GM23338 (cell line): ENCODE measurements around the gene STK39. TPM values are rescaled to one million over a fixed set of nuclear protein-coding genes. Genes with fewer than 3 reads are reported as not detected.

Experiments used
- ATAC-seq: fragments of 200-7000 bp; cut with Tn5 transposase; 3 replicates; pipeline ENCODE4 v1.9.1; 2020
- DNase-seq: peaks from one replicate; pipeline ENCODE4 v3.0.0-alpha.2; 2015; ENCODE audit warnings: low spot score
- H2AFZ ChIP-seq: fragments of 200-600 bp; sonication (generic); 2 replicates; pipeline ENCODE4 v1.8.0; 2016; ENCODE audit warnings: antibody characterized with exemption, mild to moderate bottlenecking, moderate library complexity
- H3F3A ChIP-seq: fragments of 200-600 bp; sonication (generic); replicated peaks from 2 replicates; pipeline ENCODE4 v1.8.0; 2017; ENCODE audit warnings: antibody characterized with exemption, mixed run types, low read depth
- H3K27ac ChIP-seq: fragments of 200-600 bp; sonication (generic); 2 replicates; pipeline ENCODE4 v1.6.1; 2016; ENCODE audit warnings: low read depth
- H3K27me3 ChIP-seq: fragments of 200-600 bp; sonication (generic); 2 replicates; pipeline ENCODE4 v1.8.0; 2016; ENCODE audit warnings: mild to moderate bottlenecking, mixed run types, moderate library complexity; ENCODE audit not compliant: insufficient read depth
- H3K36me3 ChIP-seq: fragments of 200-600 bp; sonication (generic); 2 replicates; pipeline ENCODE4 v1.8.0; 2016; ENCODE audit warnings: mild to moderate bottlenecking; ENCODE audit not compliant: insufficient read depth
- H3K4me1 ChIP-seq: fragments of 200-600 bp; sonication (generic); 2 replicates; pipeline ENCODE4 v1.8.0; 2016; ENCODE audit warnings: mild to moderate bottlenecking, moderate library complexity; ENCODE audit not compliant: insufficient read depth
- H3K4me2 ChIP-seq: fragments of 200-600 bp; sonication (generic); 2 replicates; pipeline ENCODE4 v1.7.1; 2017; ENCODE audit warnings: mixed run types
- H3K4me3 ChIP-seq: fragments of 200-600 bp; sonication (generic); 2 replicates; pipeline ENCODE4 v1.6.1; 2016; ENCODE audit warnings: mixed run types
- H3K79me2 ChIP-seq: fragments of 200-600 bp; sonication (generic); replicated peaks from 2 replicates; pipeline ENCODE4 v1.8.0; 2017; ENCODE audit warnings: mild to moderate bottlenecking; ENCODE audit not compliant: insufficient read depth
- H3K9me2 ChIP-seq: fragments of 200-600 bp; sonication (generic); 2 replicates; pipeline ENCODE4 v1.8.0; 2017; ENCODE audit not compliant: insufficient read depth
- H4K20me1 ChIP-seq: fragments of 200-600 bp; sonication (generic); replicated peaks from 2 replicates; pipeline ENCODE4 v1.8.0; 2017; ENCODE audit warnings: mild to moderate bottlenecking; ENCODE audit not compliant: insufficient read depth
- H3K27ac Mint-ChIP-seq: 2 replicates; pipeline ENCODE4 v1.8.0; 2020; ENCODE audit warnings: inconsistent platforms, mild to moderate bottlenecking, moderate library complexity, mixed read lengths
- H3K27me3 Mint-ChIP-seq: 3 replicates; pipeline ENCODE4 v1.8.0; 2022; ENCODE audit warnings: low read depth, mild to moderate bottlenecking, moderate library complexity, mixed read lengths, inconsistent platforms; ENCODE audit not compliant: insufficient read depth, poor library complexity
- H3K36me3 Mint-ChIP-seq: 3 replicates; pipeline ENCODE4 v1.8.0; 2021; ENCODE audit warnings: low read depth, mild to moderate bottlenecking, inconsistent platforms, moderate library complexity, mixed read lengths
- H3K4me1 Mint-ChIP-seq: 3 replicates; pipeline ENCODE4 v1.8.0; 2020; ENCODE audit warnings: mild to moderate bottlenecking, inconsistent platforms, mixed read lengths
- H3K4me3 Mint-ChIP-seq: 3 replicates; pipeline ENCODE4 v1.8.0; 2021; ENCODE audit warnings: moderate library complexity, mild to moderate bottlenecking, inconsistent platforms, mixed read lengths
- H3K9me3 Mint-ChIP-seq: 3 replicates; pipeline ENCODE4 v1.8.0; 2020; ENCODE audit warnings: moderate library complexity, mild to moderate bottlenecking, inconsistent platforms, mixed read lengths
- CTCF ChIP-seq, 2 experiments: fragments of 200-600 bp in 1 of 2; sonication (generic) in 1 of 2; conservative IDR thresholded peaks; 2 replicates each; pipeline versions ENCODE4 v1.5.1 to v1.6.1; 2016 to 2017; ENCODE audit warnings: antibody characterized with exemption in 2 of 2, low read depth in 2 of 2, mild to moderate bottlenecking in 2 of 2, moderate library complexity in 1 of 2
- NANOG ChIP-seq: IDR thresholded peaks from 2 replicates; pipeline ENCODE4 v1.6.1; 2016; ENCODE audit warnings: antibody characterized with exemption, borderline replicate concordance
- REST ChIP-seq: IDR thresholded peaks from one replicate; pipeline ENCODE4 v1.6.1; 2018; ENCODE audit warnings: antibody characterized with exemption; ENCODE audit not compliant: unreplicated experiment
- ZNF114 ChIP-seq: fragments of 250-450 bp; sonication (Bioruptor Pico); IDR thresholded peaks from 2 replicates; pipeline ENCODE4 v1.5.0; 2020; ENCODE audit warnings: mild to moderate bottlenecking, moderate library complexity
- ZNF331 ChIP-seq: fragments of 250-450 bp; sonication (Bioruptor Pico); IDR thresholded peaks from 2 replicates; pipeline ENCODE4 v1.5.0; 2020; ENCODE audit warnings: low read depth, mild to moderate bottlenecking, moderate library complexity
- ZNF462 ChIP-seq: fragments of 250-450 bp; sonication (Bioruptor Pico); IDR thresholded peaks from 2 replicates; pipeline ENCODE4 v1.5.0; 2020; ENCODE audit warnings: mild to moderate bottlenecking, moderate library complexity
- polyA plus RNA-seq: library from polyadenylated mRNA; unstranded; fragments of >200 nt; fragmentation: Nextera tagmentation; extraction: Ambion mirVana; gene quantifications from 2 replicates; pipeline ENCODE4 v1.2.1, GENCODE V29; 2016
- total RNA-seq: library from RNA; depleted of rRNA; stranded (reverse); fragments of >200 nt; shearing (Covaris generic); gene quantifications from 2 replicates; pipeline ENCODE4 v1.2.3, GENCODE V29; 2014

The STK39 gene
- total and polyA plus RNA-seq, 2 experiments from 2014 or later: 9.5 to 16.9 TPM

GRCh38 chr2:168120310-168120709, 127.1 kb downstream of the STK39 start:
- H3K36me3 ChIP-seq: no peaks in the 10 kb centered on the region
- no peak overlapping the region for H3K4me3 ChIP-seq
- peaks cover 3% of the 10 kb centered on the region; the same call in 2 of the 3 replicates for H3K4me1 Mint-ChIP-seq
- H3K36me3 Mint-ChIP-seq: peaks cover 3% of the 10 kb centered on the region; the same call in 1 of the 3 replicates
- H3K9me3 Mint-ChIP-seq: peaks cover 2% of the 10 kb centered on the region; the same call in 1 of the 3 replicates
- no peak overlapping the region for H2AFZ ChIP-seq
- DNase-seq (no peak), ATAC-seq (no peak)
- no peaks in the 10 kb centered on the region for H3K27me3 ChIP-seq
- H4K20me1 ChIP-seq: no peaks in the 10 kb centered on the region
- TF ChIP-seq CTCF (conservative IDR thresholded peaks at IDR 0.05; ENCODE audit: low read depth in 2 of 2) (peak in 1 of 2 experiments; percentile 42; a peak in 2 of 4 replicates), ZNF331 (CRISPR knock-in tag) (no peak)
- H3K9me2 ChIP-seq: peaks cover 2% of the 10 kb centered on the region; the same call in 1 of the 2 replicates
- H3K4me1 ChIP-seq: peaks cover 16% of the 10 kb centered on the region
- H3K4me2 ChIP-seq: no peak overlapping the region
- H3K27ac ChIP-seq: no peak overlapping the region
- H3K27ac Mint-ChIP-seq: no peak overlapping the region
- no peaks in the 10 kb centered on the region for H3F3A ChIP-seq
- H3K27me3 Mint-ChIP-seq: no peaks in the 10 kb centered on the region
- no peak overlapping the region for H3K4me3 Mint-ChIP-seq
- no peaks in the 10 kb centered on the region for H3K79me2 ChIP-seq

- Histone ChIP-seq H3F3A (no peaks in the 10 kb centered on the region), H3K4me3 (no peak overlapping the region), H3K27ac (no peak overlapping the region), H3K4me1 (peaks cover 16% of the 10 kb centered on the region), H3K4me2 (no peak overlapping the region), H3K36me3 (no peaks in the 10 kb centered on the region), H3K9me2 (no peaks in the 10 kb centered on the region), H3K27me3 (no peaks in the 10 kb centered on the region), H3K79me2 (no peaks in the 10 kb centered on the region), H2AFZ (no peak overlapping the region), H4K20me1 (no peaks in the 10 kb centered on the region)
- ATAC-seq (peak; percentile 74), DNase-seq (peak; percentile 90)
- no peaks in the 10 kb centered on the region for H3K27me3 Mint-ChIP-seq
- no peak overlapping the region for H3K27ac Mint-ChIP-seq
- H3K4me1 Mint-ChIP-seq: peaks cover 3% of the 10 kb centered on the region; the same call in 2 of the 3 replicates
- TF ChIP-seq ZNF462 (CRISPR knock-in tag) (no peak), ZNF114 (CRISPR knock-in tag) (no peak), REST (no peak), NANOG (no peak), CTCF (conservative IDR thresholded peaks at IDR 0.05; ENCODE audit: low read depth in 2 of 2) (peak; percentile 70 to 75)
- no peak overlapping the region for H3K4me3 Mint-ChIP-seq
- H3K36me3 Mint-ChIP-seq: peaks cover 3% of the 10 kb centered on the region; the same call in 1 of the 3 replicates
- peaks cover 2% of the 10 kb centered on the region; the same call in 1 of the 3 replicates for H3K9me3 Mint-ChIP-seq
Measured at GRCh38 chr2:168119515-168120141, 127.8 kb downstream of the STK39 start.
